GM19397 (cell line): Measurements from ENCODE around the gene RGS6.

Source experiments
- ATAC-seq: cut with Tn5 transposase; IDR thresholded peaks from one replicate; pipeline ENCODE4 v1.9.1; 2021; ENCODE audit warnings: mild to moderate bottlenecking, moderate library complexity; ENCODE audit not compliant: unreplicated experiment

Gene RGS6

DNA sequence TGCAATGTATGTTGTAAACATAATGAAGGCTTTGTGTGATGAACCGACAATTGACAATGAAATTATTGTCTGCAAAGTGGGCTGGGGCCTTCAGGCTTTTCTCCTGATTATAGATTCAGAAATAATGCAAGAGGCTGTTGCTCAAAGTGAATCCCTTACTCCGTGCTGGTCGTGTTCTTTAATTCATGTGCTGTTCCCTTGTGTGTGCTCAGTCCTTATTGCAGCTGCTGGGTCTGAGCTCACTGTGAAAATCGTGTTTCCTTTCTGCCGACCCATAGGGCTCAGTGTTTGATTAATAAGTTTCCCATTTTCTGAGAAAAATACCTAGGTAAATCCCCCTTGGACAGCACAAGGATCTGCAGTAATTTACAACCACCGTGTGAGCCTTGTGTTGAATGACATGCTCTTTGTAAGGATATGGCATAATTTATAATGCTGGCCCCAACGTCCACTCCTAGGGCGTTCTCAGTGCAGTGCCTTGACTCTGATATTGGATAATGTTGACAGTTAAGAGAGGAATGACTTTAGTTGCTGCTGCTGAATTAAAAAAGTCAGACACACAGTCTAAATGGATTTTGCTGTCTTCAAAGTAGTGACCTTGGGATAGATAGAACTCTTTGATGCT lies 81.6 kb downstream of the RGS6 start:
- ATAC-seq = no peak

GRCh38 chr14:72014486-72014885 lies 82.3 kb downstream of the RGS6 start:
- ATAC-seq = no peak

DNA sequence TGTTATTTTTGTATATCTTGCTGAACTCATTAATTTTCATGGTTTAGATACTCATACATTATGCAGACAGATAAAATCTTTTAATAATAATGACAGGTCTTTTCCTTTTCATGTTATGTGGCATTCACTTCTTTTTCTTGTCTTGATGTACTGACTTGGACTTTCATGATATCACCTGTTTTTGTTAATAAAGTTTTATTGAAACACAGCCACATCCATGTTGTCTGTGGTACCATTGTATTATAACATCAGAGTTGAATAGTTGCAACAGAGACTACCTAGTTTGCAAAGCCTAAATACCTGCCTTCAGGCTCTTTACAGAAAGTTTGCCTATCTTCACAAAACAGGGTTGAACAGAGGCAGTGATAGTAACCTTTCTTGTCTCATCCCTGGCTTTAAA lies 85.1 kb downstream of the RGS6 start:
- no peak for ATAC-seq

DNA sequence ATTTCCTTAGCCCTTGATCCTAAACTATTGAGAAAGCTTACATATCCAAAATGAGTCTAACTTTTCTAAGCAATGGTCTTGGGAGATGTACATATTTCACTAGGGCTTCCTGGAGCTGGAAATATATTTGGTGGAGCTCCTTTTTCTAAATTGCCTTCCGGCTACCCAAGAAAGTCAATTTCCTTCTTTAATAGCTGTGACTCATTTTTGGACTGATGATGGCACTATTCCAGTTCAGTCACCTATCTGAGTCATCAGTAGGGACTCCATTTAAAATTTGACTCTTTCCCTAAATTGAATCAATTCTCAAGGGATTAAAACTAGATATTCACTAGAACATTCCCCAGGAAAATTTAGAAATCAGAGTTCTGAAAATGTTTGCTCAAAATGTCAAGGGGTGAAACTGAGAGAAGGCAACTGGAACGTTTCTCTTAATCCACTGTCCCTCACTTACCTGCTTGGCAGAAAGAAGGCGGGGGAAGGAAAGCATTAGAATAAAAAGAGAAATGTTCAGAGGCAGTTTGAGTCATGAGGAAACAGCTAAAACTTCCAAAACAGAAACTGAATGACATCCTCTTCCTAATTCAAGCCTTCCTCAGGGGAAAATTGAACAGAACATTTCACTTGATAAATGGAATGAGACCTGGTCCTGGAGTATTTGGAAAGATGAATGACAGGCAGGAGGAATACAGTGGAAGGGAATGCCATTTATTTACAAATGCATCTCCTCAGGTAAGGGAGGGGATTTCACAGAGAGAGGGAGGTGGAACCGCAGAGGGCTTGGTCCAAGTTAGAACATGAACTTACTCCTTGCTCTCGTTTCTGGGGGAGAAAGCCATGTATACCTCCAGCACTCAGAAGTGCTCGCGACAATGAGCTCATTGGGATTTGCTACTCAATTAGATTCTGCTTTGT lies 91.2 kb downstream of the RGS6 start:
- ATAC-seq = no peak

GRCh38 chr14:72024043-72024407 lies 91.8 kb downstream of the RGS6 start:
- no peak for ATAC-seq

DNA sequence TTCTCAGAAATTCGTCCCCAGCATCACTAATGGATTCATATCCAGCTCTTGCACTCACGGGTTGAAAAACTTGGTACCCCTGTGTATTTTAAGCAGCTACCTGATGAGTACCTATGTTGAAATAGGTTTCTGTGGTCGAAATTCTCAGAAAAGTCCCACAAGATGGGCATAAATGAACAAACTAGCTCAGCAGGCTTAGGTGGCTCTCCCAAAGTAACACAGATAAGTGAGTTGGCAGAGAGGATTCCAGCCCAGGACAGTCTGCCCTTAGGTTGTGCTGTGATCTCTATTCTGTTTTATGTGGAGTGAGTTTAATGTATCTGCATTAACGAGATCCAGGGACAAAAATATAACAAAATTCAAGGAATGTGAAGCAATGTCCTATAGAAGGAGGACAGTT lies 92.3 kb downstream of the RGS6 start:
- no peak for ATAC-seq

- ATAC-seq = no peak
Measured at GRCh38 chr14:72026536-72026935, 94.3 kb downstream of the RGS6 start.

GRCh38 chr14:72027061-72027460 lies 94.8 kb downstream of the RGS6 start:
- ATAC-seq = no peak

GRCh38 chr14:72033365-72033764 lies 101.1 kb downstream of the RGS6 start:
- no peak for ATAC-seq

DNA sequence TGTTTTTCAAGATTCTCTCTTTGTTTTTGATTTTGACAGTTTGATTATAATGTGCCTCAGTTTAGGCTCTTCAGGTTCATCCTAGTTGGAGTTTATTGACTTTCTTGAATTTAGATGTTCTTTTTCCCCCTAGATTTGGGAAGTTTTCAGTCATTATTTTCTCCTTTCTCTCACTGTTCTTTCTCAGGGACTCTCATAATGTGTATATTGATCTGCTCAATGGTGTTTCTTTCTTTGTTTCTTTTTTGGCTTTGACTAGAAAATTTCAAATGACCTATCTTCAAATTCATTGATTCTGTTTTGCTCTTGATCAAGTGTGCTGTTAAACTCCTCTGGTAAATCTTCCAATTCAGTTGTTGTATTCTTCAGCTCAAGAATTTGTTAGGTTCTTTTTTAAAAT lies 108.3 kb downstream of the RGS6 start:
- no peak for ATAC-seq

GRCh38 chr14:72045271-72045670 lies 113.0 kb downstream of the RGS6 start:
- no peak for ATAC-seq

GRCh38 chr14:72045885-72046284 lies 113.7 kb downstream of the RGS6 start:
- no peak for ATAC-seq

- ATAC-seq = no peak
Measured at GRCh38 chr14:72049462-72049861, 117.2 kb downstream of the RGS6 start.

- ATAC-seq = no peak
Measured at GRCh38 chr14:72052356-72052755, 120.1 kb downstream of the RGS6 start.

DNA sequence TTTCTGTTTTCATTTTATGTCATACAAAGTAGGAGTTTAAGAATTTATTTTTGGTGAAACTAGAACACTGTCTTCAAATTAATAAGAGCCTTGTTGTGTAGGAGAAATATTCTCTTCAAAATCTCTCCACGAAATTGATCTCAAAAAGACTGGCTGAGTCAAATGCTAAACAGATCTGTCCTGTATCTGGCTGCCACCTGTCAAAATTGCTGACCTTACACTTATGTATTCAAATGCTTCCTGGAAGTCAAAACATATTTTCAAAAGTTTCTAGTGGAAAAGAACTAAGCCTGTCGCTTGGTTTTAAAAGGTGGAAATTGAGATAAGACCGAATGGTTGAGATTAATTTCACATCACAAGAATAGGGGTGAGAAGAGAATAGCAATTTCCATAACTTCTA lies 121.4 kb downstream of the RGS6 start:
- no peak for ATAC-seq

GRCh38 chr14:72054911-72055310 lies 122.7 kb downstream of the RGS6 start:
- ATAC-seq = no peak

DNA sequence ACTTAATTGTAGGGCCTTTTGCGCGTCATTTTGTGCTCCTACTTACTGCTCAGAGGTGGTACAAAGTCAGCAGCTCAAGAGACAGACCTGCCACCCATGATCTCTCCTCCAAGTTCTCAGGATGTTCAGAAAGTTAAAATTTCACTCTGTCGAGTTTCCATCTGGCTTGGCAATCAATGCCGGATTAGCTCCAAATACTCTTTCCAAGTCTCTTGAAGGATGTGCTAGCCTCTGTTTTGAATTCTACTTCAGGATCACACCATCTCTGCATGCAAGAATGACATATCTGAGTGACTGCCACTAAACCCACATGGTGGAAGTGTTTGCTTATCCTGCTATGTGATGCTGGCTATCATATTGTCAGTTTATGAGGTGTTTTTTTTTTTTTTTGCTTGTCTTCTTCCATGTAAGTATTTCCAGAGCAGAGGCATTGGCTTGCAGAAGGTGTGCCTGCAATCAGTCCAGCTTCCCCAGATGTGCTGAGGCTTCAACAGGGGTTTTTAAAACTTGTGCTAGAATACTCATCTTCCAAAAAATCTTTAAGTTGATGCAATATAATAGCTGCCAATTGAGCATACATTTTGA lies 125.6 kb downstream of the RGS6 start:
- no peak for ATAC-seq

GRCh38 chr14:72060460-72060859 lies 128.2 kb downstream of the RGS6 start:
- ATAC-seq = no peak

- no peak for ATAC-seq
Measured at GRCh38 chr14:72060917-72061316, 128.7 kb downstream of the RGS6 start.

- no peak for ATAC-seq
Measured at GRCh38 chr14:72061718-72062117, 129.5 kb downstream of the RGS6 start.

- ATAC-seq = no peak
Measured at GRCh38 chr14:72063761-72064282, 131.6 kb downstream of the RGS6 start.

GRCh38 chr14:72064501-72064900 lies 132.3 kb downstream of the RGS6 start:
- no peak for ATAC-seq
